Activated T-cell treated with anti-CD3 and anti-CD28 coated beads for 4 hours (primary cell): ENCODE data around the gene AOC3.
A peak's percentile ranks its signal among the peaks of the same experiment; 100 is the strongest.

Experiments used
- DNase-seq: peaks from one replicate; pipeline ENCODE4 v3.0.0-alpha.2; 2020

The AOC3 gene

GRCh38 chr17:42850954-42851353 lies at the start of gene AOC3:
Gene AOC3, plus strand, starts transcription at chr17:42851199. Its CDS starts 145 bp downstream, at chr17:42851344.
- DNase-seq, result no peak

GRCh38 chr17:42803074-42803883 lies 47.7 kb upstream of the AOC3 start:
- no peak for DNase-seq

- DNase-seq, result no peak
Observed at GRCh38 chr17:42804918-42805367, 46.1 kb upstream of the AOC3 start.

GRCh38 chr17:42806249-42806648 lies 44.8 kb upstream of the AOC3 start:
- no peak for DNase-seq

GRCh38 chr17:42809250-42809649 lies 41.7 kb upstream of the AOC3 start:
- no peak for DNase-seq

GRCh38 chr17:42814633-42815399 lies 36.2 kb upstream of the AOC3 start:
- DNase-seq, result no peak

GRCh38 chr17:42817866-42818265 lies 33.1 kb upstream of the AOC3 start:
- DNase-seq, result no peak

GRCh38 chr17:42818379-42818778 lies 32.6 kb upstream of the AOC3 start:
- DNase-seq, result no peak

GRCh38 chr17:42819939-42820535 lies 31.0 kb upstream of the AOC3 start:
- peak; percentile 40 for DNase-seq

GRCh38 chr17:42821176-42821575 lies 29.8 kb upstream of the AOC3 start:
- no peak for DNase-seq

GRCh38 chr17:42827472-42827871 lies 23.5 kb upstream of the AOC3 start:
- no peak for DNase-seq

GRCh38 chr17:42830971-42831370 lies 20.0 kb upstream of the AOC3 start:
- DNase-seq, result no peak

GRCh38 chr17:42832213-42832933 lies 18.6 kb upstream of the AOC3 start:
- DNase-seq, result no peak

GRCh38 chr17:42832934-42833766 lies 17.8 kb upstream of the AOC3 start, which contains the start of gene PSME3:
Gene PSME3, plus strand, starts transcription at chr17:42833397. Its CDS starts 235 bp downstream, at chr17:42833632.
- DNase-seq, result peak; percentile 82

- no peak for DNase-seq
Observed at GRCh38 chr17:42833767-42834422, 17.1 kb upstream of the AOC3 start.

- DNase-seq, result no peak
Observed at GRCh38 chr17:42835732-42836131, 15.3 kb upstream of the AOC3 start.

GRCh38 chr17:42841975-42842685 lies 8.9 kb upstream of the AOC3 start:
- no peak for DNase-seq

- DNase-seq, result no peak
Observed at GRCh38 chr17:42843358-42843934, 7.6 kb upstream of the AOC3 start.

- no peak for DNase-seq
Observed at GRCh38 chr17:42844271-42844670, 6.7 kb upstream of the AOC3 start, which contains the start of gene AOC2. Gene AOC2, plus strand, starts transcription at chr17:42844580. Its CDS starts 47 bp downstream, at chr17:42844627.
